Ishikawa (cell line): ENCODE data around the gene PHGDH.

Source experiments
- CEBPB ChIP-seq: IDR thresholded peaks from 2 replicates; pipeline ENCODE4 v1.6.1; 2012
- CREB1 ChIP-seq: IDR thresholded peaks from 2 replicates; pipeline ENCODE4 v1.6.1; 2012; ENCODE audit warnings: low read depth
- EGR1 ChIP-seq: IDR thresholded peaks from 2 replicates; pipeline ENCODE4 v1.6.1; 2012
- EP300 ChIP-seq: IDR thresholded peaks from 2 replicates; pipeline ENCODE4 v1.6.1; 2012; ENCODE audit warnings: borderline replicate concordance
- FOXM1 ChIP-seq: IDR thresholded peaks from 2 replicates; pipeline ENCODE4 v1.6.1; 2012; ENCODE audit warnings: low read depth, borderline replicate concordance
- NFIC ChIP-seq: IDR thresholded peaks from 2 replicates; pipeline ENCODE4 v1.6.1; 2012
- RAD21 ChIP-seq: IDR thresholded peaks from 2 replicates; pipeline ENCODE4 v1.6.1; 2012; ENCODE audit warnings: low read depth
- TAF1 ChIP-seq: IDR thresholded peaks from 2 replicates; pipeline ENCODE4 v1.6.1; 2012; ENCODE audit warnings: low read depth, mild to moderate bottlenecking
- TCF12 ChIP-seq: IDR thresholded peaks from 2 replicates; pipeline ENCODE4 v1.6.1; 2012; ENCODE audit warnings: low read depth
- TEAD4 ChIP-seq: IDR thresholded peaks from 2 replicates; pipeline ENCODE4 v1.6.1; 2012
- YY1 ChIP-seq: IDR thresholded peaks from 2 replicates; pipeline ENCODE4 v1.6.1; 2012; ENCODE audit warnings: low read depth
- ZBTB7A ChIP-seq: IDR thresholded peaks from 2 replicates; pipeline ENCODE4 v1.6.1; 2012; ENCODE audit warnings: low read depth
- TF ChIP-seq, protein P1 (sequence below): IDR thresholded peaks from 2 replicates; pipeline ENCODE4 v1.6.1; 2012
- TF ChIP-seq, protein P2 (sequence below): IDR thresholded peaks from 2 replicates; pipeline ENCODE4 v1.6.1; 2012; ENCODE audit warnings: low read depth, mild to moderate bottlenecking
- TF ChIP-seq, protein P3 (sequence below): IDR thresholded peaks from 2 replicates; pipeline ENCODE4 v1.6.1; 2012

The PHGDH gene

DNA sequence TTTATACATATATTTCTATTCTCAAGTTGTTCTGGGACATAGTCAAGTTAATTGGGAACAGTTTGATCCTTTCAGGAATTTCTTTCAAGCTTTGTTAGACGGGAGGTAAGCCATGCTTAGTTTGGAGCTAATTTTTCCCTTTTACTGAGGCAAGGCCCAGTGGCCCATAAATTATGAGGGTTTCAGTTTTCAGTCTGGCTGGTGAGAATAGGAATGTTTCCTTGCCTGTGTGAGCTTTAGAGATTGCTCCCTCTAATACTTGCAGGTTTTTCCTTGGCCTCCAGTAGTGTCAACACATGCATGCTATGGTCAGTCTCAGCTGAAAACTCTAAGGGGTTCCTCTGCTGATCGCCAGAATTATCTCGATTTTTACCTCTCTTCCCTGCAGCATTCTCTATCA lies 14.1 kb upstream of the PHGDH start:
- TF ChIP-seq EP300 (no peak), YY1 (no peak), TEAD4 (no peak), ZBTB7A (no peak), TAF1 (no peak), EGR1 (no peak), NFIC (no peak)
- TF ChIP-seq, protein P1, sequence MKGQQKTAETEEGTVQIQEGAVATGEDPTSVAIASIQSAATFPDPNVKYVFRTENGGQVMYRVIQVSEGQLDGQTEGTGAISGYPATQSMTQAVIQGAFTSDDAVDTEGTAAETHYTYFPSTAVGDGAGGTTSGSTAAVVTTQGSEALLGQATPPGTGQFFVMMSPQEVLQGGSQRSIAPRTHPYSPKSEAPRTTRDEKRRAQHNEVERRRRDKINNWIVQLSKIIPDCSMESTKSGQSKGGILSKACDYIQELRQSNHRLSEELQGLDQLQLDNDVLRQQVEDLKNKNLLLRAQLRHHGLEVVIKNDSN, result no peak
- TF ChIP-seq, protein P2, sequence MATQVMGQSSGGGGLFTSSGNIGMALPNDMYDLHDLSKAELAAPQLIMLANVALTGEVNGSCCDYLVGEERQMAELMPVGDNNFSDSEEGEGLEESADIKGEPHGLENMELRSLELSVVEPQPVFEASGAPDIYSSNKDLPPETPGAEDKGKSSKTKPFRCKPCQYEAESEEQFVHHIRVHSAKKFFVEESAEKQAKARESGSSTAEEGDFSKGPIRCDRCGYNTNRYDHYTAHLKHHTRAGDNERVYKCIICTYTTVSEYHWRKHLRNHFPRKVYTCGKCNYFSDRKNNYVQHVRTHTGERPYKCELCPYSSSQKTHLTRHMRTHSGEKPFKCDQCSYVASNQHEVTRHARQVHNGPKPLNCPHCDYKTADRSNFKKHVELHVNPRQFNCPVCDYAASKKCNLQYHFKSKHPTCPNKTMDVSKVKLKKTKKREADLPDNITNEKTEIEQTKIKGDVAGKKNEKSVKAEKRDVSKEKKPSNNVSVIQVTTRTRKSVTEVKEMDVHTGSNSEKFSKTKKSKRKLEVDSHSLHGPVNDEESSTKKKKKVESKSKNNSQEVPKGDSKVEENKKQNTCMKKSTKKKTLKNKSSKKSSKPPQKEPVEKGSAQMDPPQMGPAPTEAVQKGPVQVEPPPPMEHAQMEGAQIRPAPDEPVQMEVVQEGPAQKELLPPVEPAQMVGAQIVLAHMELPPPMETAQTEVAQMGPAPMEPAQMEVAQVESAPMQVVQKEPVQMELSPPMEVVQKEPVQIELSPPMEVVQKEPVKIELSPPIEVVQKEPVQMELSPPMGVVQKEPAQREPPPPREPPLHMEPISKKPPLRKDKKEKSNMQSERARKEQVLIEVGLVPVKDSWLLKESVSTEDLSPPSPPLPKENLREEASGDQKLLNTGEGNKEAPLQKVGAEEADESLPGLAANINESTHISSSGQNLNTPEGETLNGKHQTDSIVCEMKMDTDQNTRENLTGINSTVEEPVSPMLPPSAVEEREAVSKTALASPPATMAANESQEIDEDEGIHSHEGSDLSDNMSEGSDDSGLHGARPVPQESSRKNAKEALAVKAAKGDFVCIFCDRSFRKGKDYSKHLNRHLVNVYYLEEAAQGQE, result no peak
- TF ChIP-seq, protein P3, sequence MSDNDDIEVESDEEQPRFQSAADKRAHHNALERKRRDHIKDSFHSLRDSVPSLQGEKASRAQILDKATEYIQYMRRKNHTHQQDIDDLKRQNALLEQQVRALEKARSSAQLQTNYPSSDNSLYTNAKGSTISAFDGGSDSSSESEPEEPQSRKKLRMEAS, result no peak

DNA sequence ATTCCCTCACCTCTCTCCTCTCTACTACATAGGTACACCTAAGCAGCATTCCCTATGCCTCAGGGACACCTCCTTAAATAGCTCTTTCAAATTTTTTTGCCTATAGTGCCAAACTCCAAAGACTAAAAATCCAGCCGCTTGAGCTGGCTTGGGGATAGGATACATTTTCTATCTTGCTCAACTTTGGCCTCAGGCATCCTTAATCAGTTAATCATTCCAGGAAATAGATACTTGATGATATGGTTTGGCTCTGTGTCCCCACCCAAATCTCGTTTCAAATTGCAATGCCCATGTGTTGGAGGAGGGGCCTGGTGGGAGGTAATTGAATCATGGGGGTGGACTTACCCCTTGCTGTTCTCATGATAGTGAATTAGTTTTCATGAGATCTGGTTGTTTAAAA lies 11.4 kb upstream of the PHGDH start:
- TF ChIP-seq ZBTB7A, result no peak

DNA sequence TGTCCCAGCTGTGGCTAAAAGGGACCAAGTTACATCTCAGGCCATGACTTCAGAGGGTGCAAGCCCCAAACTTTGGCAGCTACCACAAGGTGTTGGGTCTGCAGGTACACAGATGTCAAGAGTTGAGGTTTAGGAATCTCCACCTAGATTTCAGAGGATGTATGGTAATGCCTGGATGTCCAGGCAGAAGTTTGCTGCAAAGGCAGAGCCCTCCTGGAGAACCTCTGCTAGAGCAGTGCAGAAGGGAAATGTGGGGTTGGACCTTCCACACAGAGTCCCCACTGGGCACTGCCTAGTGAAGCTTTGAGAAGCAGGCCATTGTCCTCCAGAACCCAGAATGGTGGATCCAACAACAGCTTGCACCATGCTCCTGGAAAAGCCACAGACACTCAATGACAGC lies 10.1 kb upstream of the PHGDH start:
- no peak for TF ChIP-seq ZBTB7A
- TF ChIP-seq TEAD4, result no peak
- TF ChIP-seq, protein P2, result no peak
- no peak for TF ChIP-seq TAF1
- TF ChIP-seq YY1, result no peak
- TF ChIP-seq, protein P3, result no peak
- no peak for TF ChIP-seq EGR1
- no peak for TF ChIP-seq RAD21
- no peak for TF ChIP-seq EP300
- no peak for TF ChIP-seq FOXM1
- TF ChIP-seq, protein P1, result no peak
- no peak for TF ChIP-seq CEBPB
- TF ChIP-seq TCF12, result no peak
- no peak for TF ChIP-seq NFIC
- TF ChIP-seq CREB1, result no peak

DNA sequence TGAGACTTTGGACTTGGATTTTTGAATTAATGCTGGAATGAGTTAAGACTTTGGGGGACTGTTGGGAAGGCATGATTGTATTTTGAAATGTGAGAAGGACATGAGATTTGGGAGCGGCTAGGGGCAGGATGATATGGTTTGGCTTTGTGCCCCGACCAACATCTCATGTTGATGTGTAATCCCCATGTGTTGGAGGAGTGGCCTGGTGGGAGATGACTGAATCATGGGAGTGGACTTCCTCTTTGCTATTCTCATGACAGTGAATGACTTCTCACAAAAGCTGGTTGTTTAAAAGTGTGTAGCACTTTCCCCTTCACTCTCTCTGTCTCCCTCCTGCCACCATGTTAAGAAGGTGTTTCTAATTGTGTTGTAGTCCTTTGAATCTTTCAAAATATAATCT lies 9.3 kb upstream of the PHGDH start:
- TF ChIP-seq, protein P2, result no peak
- no peak for TF ChIP-seq TAF1
- TF ChIP-seq CEBPB, result no peak
- TF ChIP-seq TCF12, result no peak
- no peak for TF ChIP-seq ZBTB7A
- no peak for TF ChIP-seq TEAD4
- no peak for TF ChIP-seq FOXM1
- TF ChIP-seq, protein P1, result no peak
- no peak for TF ChIP-seq NFIC
- no peak for TF ChIP-seq CREB1
- TF ChIP-seq EGR1, result no peak
- no peak for TF ChIP-seq RAD21
- TF ChIP-seq, protein P3, result no peak
- TF ChIP-seq EP300, result no peak
- no peak for TF ChIP-seq YY1
